Measurements from ENCODE around the gene SNAP29. TPM values are rescaled to one million over a fixed set of nuclear protein-coding genes. Genes with fewer than 3 reads are reported as not detected.
"Not testable (repeated sequence)": the region's sequence is repeated elsewhere in the genome, so short reads cannot be mapped to it uniquely, and the experiment has no call there.

SNAP29 gene
- total RNA-seq, 2 donors from 2014 or later = 23.2 to 29.2 TPM

GRCh38 chr22:20823264-20823663, 35.5 kb upstream of the SNAP29 start:
- no peaks in the 10 kb centered on the region for H3K9me3 Mint-ChIP-seq
- DNase-seq (ENCODE audit: low spot score) (no peak), ATAC-seq (no peak)
- peaks cover 7% of the 10 kb centered on the region for H3K36me3 Mint-ChIP-seq
- H3K27ac Mint-ChIP-seq = no peak overlapping the region
- H3K4me3 Mint-ChIP-seq = no peak overlapping the region
- H3K27me3 Mint-ChIP-seq = no peaks in the 10 kb centered on the region
- H3K4me1 Mint-ChIP-seq (ENCODE audit: low read depth in 2 of 2) = no peaks in the 10 kb centered on the region

DNA sequence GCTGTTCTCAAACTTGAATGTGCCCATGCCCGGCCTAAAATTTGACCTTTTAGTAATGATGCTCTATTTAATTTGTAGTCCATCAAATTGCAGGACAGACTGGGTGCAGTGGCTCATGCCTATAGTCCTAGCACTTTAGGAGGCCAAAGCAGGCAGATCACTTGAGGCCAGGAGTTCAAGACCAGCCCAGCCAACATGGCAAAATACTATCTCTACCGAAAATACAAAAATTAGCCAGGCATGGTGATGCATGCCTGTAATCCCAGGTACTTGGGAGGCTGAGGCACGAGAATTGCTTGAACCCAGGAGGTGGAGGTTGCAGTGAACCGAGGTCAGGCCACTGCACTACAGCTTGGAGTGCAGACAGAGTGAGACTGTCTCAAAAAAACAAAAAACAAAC, 33.6 kb upstream of the SNAP29 start:
- H3K27me3 Mint-ChIP-seq; H3K4me3 Mint-ChIP-seq; H3K9me3 Mint-ChIP-seq; H3K36me3 Mint-ChIP-seq; DNase-seq (ENCODE audit: low spot score); H3K4me1 Mint-ChIP-seq (ENCODE audit: low read depth in 2 of 2); ATAC-seq; H3K27ac Mint-ChIP-seq: not testable (repeated sequence)

GRCh38 chr22:20825624-20826023, 33.2 kb upstream of the SNAP29 start:
- H3K27me3 Mint-ChIP-seq = no peaks in the 10 kb centered on the region
- ATAC-seq (no peak), DNase-seq (ENCODE audit: low spot score) (no peak)
- peaks cover 13% of the 10 kb centered on the region for H3K36me3 Mint-ChIP-seq
- H3K4me3 Mint-ChIP-seq = no peak overlapping the region
- no peak overlapping the region for H3K27ac Mint-ChIP-seq
- H3K9me3 Mint-ChIP-seq = no peaks in the 10 kb centered on the region
- no peaks in the 10 kb centered on the region for H3K4me1 Mint-ChIP-seq (ENCODE audit: low read depth in 2 of 2)

DNA sequence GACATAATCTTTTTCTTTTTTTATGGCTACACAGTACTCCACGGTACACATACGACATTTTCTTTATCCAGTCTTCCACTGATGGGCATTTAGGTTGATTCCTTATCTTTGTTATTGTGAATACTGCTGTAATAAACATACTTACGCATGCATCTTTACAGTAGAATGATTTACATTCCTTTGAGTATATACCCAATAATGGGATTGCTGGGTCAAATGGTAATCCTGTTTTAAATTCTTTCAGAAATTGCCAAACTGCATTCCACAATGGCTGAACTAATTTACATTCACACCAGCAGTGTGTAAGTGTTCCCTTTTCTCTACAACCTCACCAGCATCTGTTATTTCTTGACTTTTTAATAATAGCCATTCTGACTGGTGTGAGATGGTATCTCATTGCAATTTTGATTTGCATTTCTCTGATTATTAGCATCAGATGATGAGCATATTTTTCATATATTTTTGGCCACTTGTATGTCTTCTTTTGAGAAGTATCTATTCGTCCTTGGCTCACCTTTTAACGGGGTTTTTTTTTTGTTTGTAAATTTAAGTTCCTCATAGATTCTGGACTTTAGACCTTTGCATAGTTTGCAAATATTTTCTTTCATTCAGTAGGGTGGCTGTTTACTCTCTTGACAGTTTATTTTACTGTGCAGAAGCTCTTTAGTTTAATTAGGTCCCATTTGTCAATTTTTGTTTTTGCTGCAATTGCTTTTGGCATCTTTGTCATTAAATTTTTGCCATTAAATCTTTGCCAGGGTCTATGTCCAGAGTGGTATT, 32.2 kb upstream of the SNAP29 start:
- not testable (repeated sequence) for H3K4me3 Mint-ChIP-seq, H3K27ac Mint-ChIP-seq
- H3K36me3 Mint-ChIP-seq = peaks cover 13% of the 10 kb centered on the region

GRCh38 chr22:20829491-20830134, 29.2 kb upstream of the SNAP29 start:
- Mint-ChIP-seq H3K27me3 (no peaks in the 10 kb centered on the region), H3K9me3 (no peaks in the 10 kb centered on the region), H3K4me3 (no peak overlapping the region), H3K36me3 (peaks cover 20% of the 10 kb centered on the region), H3K27ac (no peak overlapping the region), H3K4me1 (ENCODE audit: low read depth in 2 of 2) (no peaks in the 10 kb centered on the region)
- ATAC-seq = no peak
- DNase-seq (ENCODE audit: low spot score) = no peak

More for the DNA sequence above, 32.2 kb upstream of the SNAP29 start:
- H3K27me3 Mint-ChIP-seq; H3K4me1 Mint-ChIP-seq (ENCODE audit: low read depth in 2 of 2); ATAC-seq; H3K9me3 Mint-ChIP-seq; DNase-seq (ENCODE audit: low spot score): not testable (repeated sequence)

DNA sequence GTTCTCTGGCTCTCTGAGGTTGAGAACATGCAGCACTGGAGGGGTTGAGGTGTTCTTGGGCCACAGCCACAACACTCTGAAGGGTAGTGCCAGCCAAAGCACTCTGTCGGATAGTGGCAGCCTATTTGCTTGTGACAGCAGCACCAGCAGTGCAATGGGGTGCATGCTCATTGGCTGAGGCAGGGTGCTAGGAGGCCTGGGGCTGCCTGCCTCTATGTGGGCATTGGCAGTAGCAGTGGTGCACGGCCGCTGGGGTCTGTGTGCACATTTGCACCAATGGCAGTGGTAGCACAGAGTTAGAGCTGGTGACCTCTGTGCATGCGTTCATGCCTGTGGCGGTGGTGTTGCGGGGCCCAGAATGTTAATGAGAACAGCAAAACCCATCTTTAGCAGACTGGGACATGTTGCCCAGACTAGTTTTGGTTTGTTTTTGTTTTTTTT, 25.6 kb upstream of the SNAP29 start:
- H3K9me3 Mint-ChIP-seq = no peaks in the 10 kb centered on the region
- H3K4me1 Mint-ChIP-seq (ENCODE audit: low read depth in 2 of 2) = peaks cover 1 to 4% of the 10 kb centered on the region in 2 donors
- peaks cover 20% of the 10 kb centered on the region for H3K36me3 Mint-ChIP-seq
- no peak overlapping the region for H3K4me3 Mint-ChIP-seq
- DNase-seq (ENCODE audit: low spot score) (no peak), ATAC-seq (no peak)
- H3K27me3 Mint-ChIP-seq = no peaks in the 10 kb centered on the region
- H3K27ac Mint-ChIP-seq = no peak overlapping the region

DNA sequence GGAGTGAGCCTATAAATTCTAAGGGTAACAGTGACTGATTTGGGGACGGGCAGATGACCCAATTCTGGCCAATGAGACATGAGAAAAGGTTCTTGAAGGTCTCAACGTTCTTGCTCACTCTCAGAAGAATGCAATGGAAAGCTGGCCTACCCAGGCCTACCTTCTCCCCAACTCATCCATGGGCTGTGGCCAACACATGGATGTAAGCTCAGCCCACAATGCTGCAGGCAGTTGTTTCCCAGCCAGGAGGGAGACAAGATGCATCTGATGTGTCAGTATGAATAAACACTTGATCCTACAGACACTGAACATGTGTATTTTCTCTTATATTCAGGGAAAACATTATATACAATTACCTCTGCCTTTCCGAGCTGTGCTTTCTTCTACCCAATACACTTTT, 24.6 kb upstream of the SNAP29 start:
- DNase-seq (ENCODE audit: low spot score) (no peak), ATAC-seq (no peak)
- Mint-ChIP-seq H3K27me3 (no peaks in the 10 kb centered on the region), H3K4me3 (no peak overlapping the region), H3K9me3 (no peaks in the 10 kb centered on the region), H3K36me3 (peaks cover 20% of the 10 kb centered on the region), H3K4me1 (ENCODE audit: low read depth in 2 of 2) (peaks cover 9 to 11% of the 10 kb centered on the region in 2 donors), H3K27ac (no peak overlapping the region)

GRCh38 chr22:20834725-20835124, 24.1 kb upstream of the SNAP29 start:
- H3K4me3 Mint-ChIP-seq = no peak overlapping the region
- H3K27me3 Mint-ChIP-seq = no peaks in the 10 kb centered on the region
- H3K36me3 Mint-ChIP-seq = peaks cover 15% of the 10 kb centered on the region
- H3K27ac Mint-ChIP-seq = no peak overlapping the region
- ATAC-seq (no peak), DNase-seq (ENCODE audit: low spot score) (no peak)
- no peaks in the 10 kb centered on the region for H3K9me3 Mint-ChIP-seq
- peaks cover 14% of the 10 kb centered on the region in 2 donors for H3K4me1 Mint-ChIP-seq (ENCODE audit: low read depth in 2 of 2)

- Mint-ChIP-seq H3K36me3 (peaks cover 7% of the 10 kb centered on the region), H3K9me3 (no peaks in the 10 kb centered on the region), H3K27ac (no peak overlapping the region), H3K4me3 (no peak overlapping the region), H3K4me1 (ENCODE audit: low read depth in 2 of 2) (peaks cover 28 to 32% of the 10 kb centered on the region in 2 donors), H3K27me3 (no peaks in the 10 kb centered on the region)
- ATAC-seq (no peak), DNase-seq (ENCODE audit: low spot score) (no peak)
Measured at GRCh38 chr22:20836987-20837823, 21.6 kb upstream of the SNAP29 start.

GRCh38 chr22:20839354-20839753, 19.5 kb upstream of the SNAP29 start:
- not testable (repeated sequence) for DNase-seq (ENCODE audit: low spot score); H3K9me3 Mint-ChIP-seq; H3K36me3 Mint-ChIP-seq; ATAC-seq; H3K27ac Mint-ChIP-seq; H3K4me3 Mint-ChIP-seq; H3K27me3 Mint-ChIP-seq
- H3K4me1 Mint-ChIP-seq (ENCODE audit: low read depth in 2 of 2) = peaks cover 35 to 39% of the 10 kb centered on the region in 2 donors

- H3K4me1 Mint-ChIP-seq (ENCODE audit: low read depth in 2 of 2) = peaks cover 35 to 39% of the 10 kb centered on the region in 2 donors
- peak overlapping the region; percentile 2 to 37 for H3K27ac Mint-ChIP-seq
Measured at GRCh38 chr22:20839837-20840645, 18.8 kb upstream of the SNAP29 start.

DNA sequence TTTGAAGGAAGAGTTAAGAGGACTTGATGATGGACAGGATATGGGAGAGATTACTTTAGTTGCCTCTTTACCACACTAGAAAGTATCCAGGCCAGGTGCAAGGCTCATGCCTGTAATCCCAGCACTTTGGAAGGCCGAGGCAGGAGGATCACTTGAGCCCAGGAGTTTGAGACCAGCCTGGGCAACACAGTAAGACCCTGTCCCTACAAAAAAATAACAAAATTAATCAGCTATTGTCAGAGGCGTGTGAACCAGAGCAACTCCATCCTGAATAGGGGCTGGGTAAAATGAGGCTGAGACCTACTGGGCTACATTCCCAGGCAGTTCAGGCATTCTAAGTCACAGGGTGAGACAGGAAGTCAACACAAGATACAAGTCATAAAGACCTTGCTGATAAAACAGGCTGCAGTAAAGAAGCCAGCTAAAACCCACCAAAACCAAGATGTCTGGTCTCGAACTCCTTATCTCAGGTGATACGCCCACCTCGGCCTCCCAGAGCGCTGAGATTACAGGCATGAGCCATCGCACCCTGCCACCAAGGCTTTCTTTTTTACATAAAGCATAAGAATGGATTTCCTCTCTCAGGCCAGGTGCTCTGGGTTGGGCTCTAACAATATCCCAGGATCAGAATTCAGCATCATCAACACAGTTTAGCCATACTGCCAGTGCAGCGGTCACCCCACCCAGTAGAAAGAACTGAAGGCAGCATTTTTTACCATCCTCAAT, 18.0 kb upstream of the SNAP29 start:
- Mint-ChIP-seq H3K4me3 (no peak overlapping the region), H3K9me3 (no peaks in the 10 kb centered on the region), H3K36me3 (no peaks in the 10 kb centered on the region), H3K27ac (peak overlapping the region; percentile 2 to 60), H3K4me1 (ENCODE audit: low read depth in 2 of 2) (peaks cover 35 to 38% of the 10 kb centered on the region in 2 donors), H3K27me3 (no peaks in the 10 kb centered on the region)
- ATAC-seq (no peak), DNase-seq (ENCODE audit: low spot score) (no peak)

More at GRCh38 chr22:20839837-20840645, 18.8 kb upstream of the SNAP29 start:
- no peaks in the 10 kb centered on the region for H3K36me3 Mint-ChIP-seq
- ATAC-seq (no peak), DNase-seq (ENCODE audit: low spot score) (no peak)
- no peak overlapping the region for H3K4me3 Mint-ChIP-seq
- H3K27me3 Mint-ChIP-seq = no peaks in the 10 kb centered on the region
- H3K9me3 Mint-ChIP-seq = no peaks in the 10 kb centered on the region

GRCh38 chr22:20843501-20843900, 15.3 kb upstream of the SNAP29 start:
- no peaks in the 10 kb centered on the region for H3K9me3 Mint-ChIP-seq
- no peaks in the 10 kb centered on the region for H3K36me3 Mint-ChIP-seq
- H3K4me3 Mint-ChIP-seq = no peak overlapping the region
- no peaks in the 10 kb centered on the region for H3K27me3 Mint-ChIP-seq
- H3K27ac Mint-ChIP-seq = no peak overlapping the region
- peaks cover 35 to 38% of the 10 kb centered on the region in 2 donors for H3K4me1 Mint-ChIP-seq (ENCODE audit: low read depth in 2 of 2)
- no peak for ATAC-seq
- no peak for DNase-seq (ENCODE audit: low spot score)

All from natural killer cell treated with Interleukin-12 subunit alpha and Interleukin-12 subunit beta and Interleukin-15 and Interleukin-18, amount 100 ng/mL, for 72 hours (primary cell).